OCI-LY3 (cell line): Measurements from ENCODE around the gene PRR12.
"Not testable (repeated sequence)": the region's sequence is repeated elsewhere in the genome, so short reads cannot be mapped to it uniquely, and the experiment has no call there.

Experiments used
- CTCF ChIP-seq: fragments of 200-600, 300-600 bp; sonication (generic); IDR thresholded peaks from 2 replicates; pipeline ENCODE4 v1.5.1; 2014; ENCODE audit warnings: antibody characterized with exemption, low read length, low read depth
- EZH2phosphoT487 ChIP-seq: fragments of 200-600 bp; shearing (Covaris generic); IDR thresholded peaks from 2 replicates; pipeline ENCODE4 v1.6.1; 2018; ENCODE audit warnings: antibody characterized with exemption, mixed run types, low read depth

GRCh38 chr19:49617860-49618259 lies 26.9 kb downstream of the PRR12 start:
- TF ChIP-seq CTCF, EZH2phosphoT487: not testable (repeated sequence)
